NT2/D1 (cell line): ENCODE measurements around the gene CD63.
A peak's percentile ranks its signal among the peaks of the same experiment; 100 is the strongest.

ENCODE experiments used
- DNase-seq: peaks from one replicate; pipeline ENCODE4 v3.0.0-alpha.2; 2011; ENCODE audit warnings: low read depth, low spot score
- H3K27me3 ChIP-seq: 2 replicates; pipeline ENCODE4 v1.6.0; 2011; ENCODE audit warnings: mild to moderate bottlenecking; ENCODE audit not compliant: insufficient read length, insufficient read depth
- H3K36me3 ChIP-seq: 2 replicates; pipeline ENCODE4 v1.6.1; 2011; ENCODE audit warnings: mild to moderate bottlenecking, low read length, mixed read lengths; ENCODE audit not compliant: insufficient read depth, insufficient read length
- H3K4me1 ChIP-seq: 2 replicates; pipeline ENCODE4 v1.5.1; 2011; ENCODE audit not compliant: insufficient read depth, insufficient read length
- H3K4me3 ChIP-seq: 2 replicates; pipeline ENCODE4 v1.5.1; 2011; ENCODE audit warnings: low read depth; ENCODE audit not compliant: insufficient read length
- H3K9ac ChIP-seq: 2 replicates; pipeline ENCODE4 v1.6.0; 2011; ENCODE audit warnings: low read depth; ENCODE audit not compliant: insufficient read length
- H3K9me3 ChIP-seq: 2 replicates; pipeline ENCODE4 v1.5.1; 2011; ENCODE audit warnings: mild to moderate bottlenecking, low read length; ENCODE audit not compliant: insufficient read depth
- SUZ12 ChIP-seq: IDR thresholded peaks from 2 replicates; pipeline ENCODE4 v1.6.1; 2011; ENCODE audit not compliant: insufficient read length, insufficient read depth; ENCODE audit errors: extremely low read depth
- YY1 ChIP-seq: IDR thresholded peaks from 2 replicates; pipeline ENCODE4 v1.6.1; 2011; ENCODE audit not compliant: insufficient read length, insufficient read depth
- ZNF274 ChIP-seq: IDR thresholded peaks from 2 replicates; pipeline ENCODE4 v1.6.1; 2011; ENCODE audit warnings: mild to moderate bottlenecking, low read depth, low read length

The CD63 gene

DNA sequence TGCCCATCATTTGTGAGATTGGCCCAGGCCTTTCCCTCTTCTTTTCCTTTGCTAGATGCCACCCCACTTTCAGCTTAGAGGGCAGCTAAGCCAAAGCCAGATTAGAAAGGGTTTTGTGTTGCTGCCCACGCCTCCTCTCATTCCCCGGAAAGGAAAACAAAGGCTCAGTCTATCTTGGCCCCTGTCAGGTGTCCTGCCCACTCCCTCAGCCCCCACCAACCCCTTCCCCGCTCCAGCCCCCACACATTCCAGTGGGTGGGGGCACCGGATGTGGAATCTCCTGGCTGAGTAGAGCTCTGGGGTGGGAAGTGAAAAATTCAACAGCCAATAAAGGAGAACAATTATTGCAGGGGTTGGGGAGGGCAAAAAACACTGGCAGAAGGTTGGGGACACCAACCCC, 10.8 kb downstream of the CD63 start:
- Histone ChIP-seq H3K36me3 (peaks cover 19% of the 10 kb centered on the region), H3K4me1 (peaks cover 14% of the 10 kb centered on the region), H3K27me3 (peaks cover 2% of the 10 kb centered on the region), H3K9me3 (no peaks in the 10 kb centered on the region), H3K4me3 (peak overlapping the region; percentile 75), H3K9ac (peak overlapping the region; percentile 90)
- TF ChIP-seq ZNF274, result no peak
- no peak for TF ChIP-seq SUZ12
- TF ChIP-seq YY1, result no peak
- DNase-seq, result no peak

DNA sequence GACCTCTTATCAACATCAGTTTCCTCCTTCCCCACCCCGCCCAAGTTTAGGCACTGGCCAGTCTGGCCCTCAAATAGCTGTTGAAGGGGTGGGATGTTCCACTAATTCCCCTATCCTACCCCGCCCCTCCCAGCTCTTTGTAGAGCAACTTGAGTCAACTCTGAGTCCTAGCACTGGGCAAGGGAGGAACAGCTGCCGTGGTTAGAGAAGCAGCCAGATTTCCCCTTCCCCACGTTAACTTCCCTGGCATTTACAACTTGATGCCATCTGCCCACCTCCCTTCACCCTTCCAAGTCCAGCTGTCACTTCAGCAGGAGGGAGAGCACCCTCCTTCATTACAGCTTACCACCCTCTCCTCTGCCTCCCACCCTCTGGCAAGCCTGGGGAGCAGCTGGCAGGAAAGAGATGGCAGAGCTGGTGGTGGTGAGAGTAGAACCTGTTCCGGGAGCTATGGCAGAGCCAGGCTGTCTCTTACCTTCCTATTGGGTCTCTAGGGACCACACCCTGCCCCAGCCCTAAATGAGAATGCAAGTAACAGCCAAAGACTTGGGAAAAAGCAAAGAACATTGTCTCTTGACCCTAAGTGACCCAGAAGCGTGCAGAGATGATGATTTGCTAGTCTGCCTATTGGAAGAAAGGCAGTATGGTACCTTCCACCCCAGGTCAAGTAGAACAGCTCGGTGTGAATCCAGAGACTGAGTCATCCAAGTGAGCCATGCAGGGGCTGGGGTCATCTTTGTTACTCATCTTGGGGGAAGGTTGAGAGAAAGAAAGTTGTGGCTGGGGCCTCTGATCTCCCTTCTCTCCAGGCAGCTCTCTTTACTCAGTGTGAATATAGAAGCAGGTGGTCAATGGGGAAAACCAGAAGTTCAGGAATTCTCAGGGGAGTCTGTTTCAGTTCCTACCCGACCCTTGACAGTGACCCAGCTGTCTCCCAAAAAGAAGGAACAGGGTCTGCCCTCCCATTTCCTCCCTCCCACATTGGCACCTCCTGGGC, 11.5 kb downstream of the CD63 start:
- H3K9me3 ChIP-seq, result no peaks in the 10 kb centered on the region
- no peak for DNase-seq
- H3K27me3 ChIP-seq, result peaks cover 9% of the 10 kb centered on the region
- H3K4me3 ChIP-seq, result peak overlapping the region; percentile 75
- H3K4me1 ChIP-seq, result peaks cover 14% of the 10 kb centered on the region
- TF ChIP-seq YY1 (no peak), SUZ12 (no peak), ZNF274 (no peak)
- peak overlapping the region; percentile 90 for H3K9ac ChIP-seq
- peaks cover 17% of the 10 kb centered on the region for H3K36me3 ChIP-seq

DNA sequence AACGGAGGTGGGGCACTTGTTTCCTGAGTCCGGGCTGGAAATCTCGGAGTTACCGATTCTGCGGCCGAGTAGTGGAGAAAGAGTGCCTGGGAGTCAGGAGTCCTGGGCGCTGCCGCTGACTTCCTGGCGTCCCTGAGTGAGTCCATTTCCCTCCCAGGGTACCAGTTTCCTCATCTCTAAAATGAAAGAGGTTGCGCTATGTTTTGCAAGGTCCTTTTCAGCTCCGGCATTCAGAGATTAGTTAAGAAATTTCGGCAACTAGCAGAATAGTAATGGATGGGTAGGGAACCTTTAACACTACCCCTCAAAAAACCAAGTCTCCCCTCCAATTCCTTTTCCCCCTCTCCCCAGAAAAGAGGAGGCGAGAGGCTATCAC, 12.2 kb downstream of the CD63 start:
- no peak for DNase-seq
- TF ChIP-seq ZNF274, result no peak
- TF ChIP-seq YY1, result no peak
- TF ChIP-seq SUZ12, result no peak
- Histone ChIP-seq H3K9me3 (no peaks in the 10 kb centered on the region), H3K4me1 (peaks cover 14% of the 10 kb centered on the region), H3K9ac (peak overlapping the region; percentile 90), H3K27me3 (peaks cover 15% of the 10 kb centered on the region), H3K36me3 (peaks cover 17% of the 10 kb centered on the region), H3K4me3 (peak overlapping the region; percentile 75)

DNA sequence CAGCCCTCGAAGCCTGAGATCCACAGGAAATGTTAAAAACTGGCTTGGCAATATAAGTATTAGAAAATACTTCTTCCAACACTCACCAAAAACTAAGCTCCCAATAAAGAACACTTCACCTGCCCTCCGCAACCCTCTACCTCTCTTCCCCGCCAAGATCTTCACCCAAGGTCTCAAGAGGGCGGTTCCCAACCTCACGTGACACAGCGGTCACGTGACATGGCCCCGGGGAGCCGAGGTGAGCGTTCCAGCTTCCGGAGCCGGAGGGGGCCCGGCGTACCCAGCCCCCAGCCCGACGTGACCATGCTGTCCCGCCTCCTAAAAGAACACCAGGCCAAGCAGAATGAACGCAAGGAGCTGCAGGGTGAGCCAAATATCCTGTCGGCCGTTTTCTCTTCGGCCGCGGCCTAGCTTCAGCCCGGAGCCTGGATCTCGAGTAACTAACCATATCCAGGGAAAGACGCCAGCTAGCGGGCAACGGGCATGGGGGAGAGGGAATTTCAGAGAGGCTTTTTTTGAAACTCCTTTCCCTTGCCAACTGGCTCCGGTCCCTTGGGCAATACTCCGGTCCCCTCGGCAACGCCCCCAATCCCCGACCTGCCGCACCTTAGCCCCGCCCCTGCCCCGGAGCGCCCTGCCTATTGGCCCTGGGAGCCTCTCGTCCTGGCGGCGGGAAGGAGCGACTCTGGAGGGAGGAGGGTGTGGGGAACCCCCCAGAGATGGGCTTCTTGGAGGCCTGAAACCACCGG, 12.8 kb downstream of the CD63 start, which contains the start of gene BLOC1S1:
Gene BLOC1S1 (plus strand): TSS at position 214 of the 749 bp plus-strand sequence. CDS start 6 bp downstream, at position 220.
- Histone ChIP-seq H3K9me3 (no peaks in the 10 kb centered on the region), H3K36me3 (peaks cover 17% of the 10 kb centered on the region), H3K4me1 (peaks cover 14% of the 10 kb centered on the region), H3K9ac (peak within 1 kb of the TSS; percentile 90), H3K4me3 (peak within 1 kb of the TSS; percentile 75), H3K27me3 (peaks cover 15% of the 10 kb centered on the region)
- no peak for TF ChIP-seq YY1
- TF ChIP-seq ZNF274, result no peak
- TF ChIP-seq SUZ12, result no peak
- peak; percentile 95 for DNase-seq

DNA sequence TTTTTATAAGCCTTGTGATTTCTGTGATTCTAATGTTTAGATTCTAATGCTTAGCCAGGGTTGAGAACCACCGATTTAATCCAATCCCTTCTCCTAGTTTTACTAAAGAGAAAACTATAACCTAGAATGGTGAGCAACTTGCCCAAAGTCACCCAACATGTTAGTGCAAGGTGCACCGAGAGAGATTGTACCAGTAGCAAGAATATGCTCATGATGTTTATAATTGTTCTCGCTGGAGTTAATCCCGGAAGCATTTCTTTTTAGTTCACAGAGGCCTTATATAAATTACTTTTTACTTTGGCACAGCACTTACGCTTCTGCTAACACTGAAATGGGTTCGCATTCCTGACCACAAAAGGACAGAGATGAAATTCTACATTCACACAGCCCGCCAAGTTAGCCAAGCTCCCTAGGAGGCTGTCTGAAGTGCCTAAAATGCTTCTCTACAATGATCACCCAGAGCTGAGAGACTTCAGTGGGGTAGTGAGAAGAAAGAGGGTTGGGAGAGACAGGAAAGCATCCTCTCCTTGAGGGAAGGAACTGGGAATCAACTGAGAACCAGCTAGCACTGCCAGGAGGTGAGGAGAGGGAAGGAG, 13.5 kb downstream of the CD63 start:
- no peak for DNase-seq
- Histone ChIP-seq H3K4me3 (peak overlapping the region; percentile 75), H3K27me3 (peaks cover 15% of the 10 kb centered on the region), H3K9ac (peak overlapping the region; percentile 90), H3K9me3 (no peaks in the 10 kb centered on the region), H3K36me3 (peaks cover 12% of the 10 kb centered on the region), H3K4me1 (peaks cover 14% of the 10 kb centered on the region)
- TF ChIP-seq SUZ12 (no peak), ZNF274 (no peak), YY1 (no peak)

DNA sequence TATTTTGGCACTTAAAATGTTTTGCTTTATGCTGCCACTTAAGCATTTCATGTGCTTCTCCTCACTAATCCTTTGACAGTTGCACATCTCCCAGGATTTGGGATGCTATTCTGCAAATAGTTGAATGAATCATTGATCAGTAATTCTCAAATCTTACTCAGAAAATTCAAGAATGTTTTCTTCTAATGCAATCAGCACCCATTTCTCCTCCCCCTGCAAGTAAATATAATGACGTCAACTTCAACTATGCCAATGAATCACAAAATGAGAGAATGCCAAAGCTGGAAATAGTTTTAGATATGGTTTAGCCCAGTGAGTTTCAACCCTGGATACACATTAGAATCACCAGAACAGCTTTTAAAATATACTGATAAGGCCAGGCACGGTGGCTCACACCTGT, 15.1 kb downstream of the CD63 start:
- Histone ChIP-seq H3K4me3 (no peak overlapping the region), H3K9ac (no peak overlapping the region), H3K36me3 (no peaks in the 10 kb centered on the region), H3K27me3 (peaks cover 25% of the 10 kb centered on the region), H3K4me1 (peaks cover 12% of the 10 kb centered on the region), H3K9me3 (no peaks in the 10 kb centered on the region)
- no peak for TF ChIP-seq SUZ12
- no peak for TF ChIP-seq YY1
- no peak for TF ChIP-seq ZNF274
- DNase-seq, result no peak
